H1 (cell line): ENCODE measurements around the gene CAPNS1. TPM values are rescaled to one million over a fixed set of nuclear protein-coding genes. Genes with fewer than 3 reads are reported as not detected.

Source experiments
- CTCF ChIA-PET: fragments of 300-600 bp; sonication (Branson Sonifier 250); formaldehyde crosslinking; loops from one replicate; lab custom pipeline; 2021; ENCODE audit not compliant: partially characterized antibody; lab: Charles Lee
- POLR2A ChIA-PET: fragments of 300-600 bp; sonication (Branson Sonifier 250); formaldehyde crosslinking; loops from one replicate; lab custom pipeline; 2021; ENCODE audit warnings: inconsistent platforms; ENCODE audit not compliant: partially characterized antibody; lab: Charles Lee
- DNase-seq, 2 experiments: peaks; one replicate each; pipeline versions ENCODE4 v3.0.0 to v3.0.0-alpha.2; 2010 to 2022; ENCODE audit warnings: low spot score in 2 of 2, low read depth in 1 of 2, mixed read lengths in 1 of 2
- FAIRE-seq: peaks from 2 replicates; lab custom pipeline; 2011; peaks lifted over from hg19 to GRCh38; lab: Jason Lieb, UNC
- H2AFZ ChIP-seq: 2 replicates; pipeline ENCODE4 v1.8.1; 2012; ENCODE audit warnings: low read length, inconsistent platforms
- H2AK5ac ChIP-seq: 2 replicates; pipeline ENCODE4 v1.6.1; 2013; ENCODE audit warnings: low read depth, low read length
- H2BK120ac ChIP-seq: replicated peaks from 2 replicates; pipeline ENCODE3; 2013; ENCODE audit warnings: low read depth, low read length, inconsistent platforms
- H2BK12ac ChIP-seq: 2 replicates; pipeline ENCODE4 v1.6.1; 2013; ENCODE audit warnings: low read depth, low read length
- H2BK15ac ChIP-seq: 2 replicates; pipeline ENCODE4 v1.6.1; 2013; ENCODE audit warnings: low read length
- H2BK20ac ChIP-seq: 2 replicates; pipeline ENCODE4 v1.6.1; 2013; ENCODE audit warnings: low read length
- H2BK5ac ChIP-seq: 2 replicates; pipeline ENCODE4 v1.6.1; 2013; ENCODE audit warnings: low read depth, low read length
- H3K14ac ChIP-seq: 2 replicates; pipeline ENCODE4 v1.6.1; 2013; ENCODE audit warnings: inconsistent platforms; ENCODE audit not compliant: insufficient read length
- H3K18ac ChIP-seq: 2 replicates; pipeline ENCODE4 v1.6.1; 2013; ENCODE audit warnings: low read length; ENCODE audit errors: extremely low read depth
- H3K23ac ChIP-seq: 2 replicates; pipeline ENCODE4 v1.6.1; 2013; ENCODE audit warnings: inconsistent platforms; ENCODE audit not compliant: insufficient read length
- H3K23me2 ChIP-seq: 2 replicates; pipeline ENCODE4 v1.6.1; 2013; ENCODE audit warnings: low read depth, low read length
- H3K27ac ChIP-seq: 2 replicates; pipeline ENCODE4 v1.6.1; 2011; ENCODE audit warnings: low read depth, low read length, inconsistent platforms
- H3K27me3 ChIP-seq, 4 experiments: replicated peaks in 1 of 4; 1 replicate in 1 of 4; 2 replicates in 3 of 4; pipeline versions ENCODE4 v1.6.1 to v1.8.1; 2011 to 2013; ENCODE audit warnings: low read length in 3 of 4, mild to moderate bottlenecking in 3 of 4, inconsistent platforms in 2 of 4, mixed read lengths in 2 of 4, moderate library complexity in 1 of 4; ENCODE audit not compliant: control insufficient read depth in 3 of 4, insufficient read depth in 3 of 4; ENCODE audit errors: extremely low read depth in 1 of 4
- H3K36me3 ChIP-seq, 4 experiments: 2 replicates each; pipeline versions ENCODE4 v1.6.1 to v1.8.1; 2011 to 2013; ENCODE audit warnings: mild to moderate bottlenecking in 4 of 4, low read length in 3 of 4, moderate library complexity in 2 of 4, control low read depth in 1 of 4, inconsistent platforms in 1 of 4; ENCODE audit not compliant: insufficient read depth in 4 of 4, control insufficient read depth in 2 of 4
- H3K4ac ChIP-seq: replicated peaks from 2 replicates; pipeline ENCODE3; 2013; ENCODE audit warnings: low read length, low read depth, mixed read lengths, inconsistent platforms; ENCODE audit not compliant: insufficient read length
- H3K4me1 ChIP-seq, 4 experiments: replicated peaks in 1 of 4; 1 replicate in 1 of 4; 2 replicates in 3 of 4; pipeline versions ENCODE4 v1.6.1 to v1.8.1; 2011 to 2013; ENCODE audit warnings: low read length in 3 of 4, inconsistent platforms in 2 of 4, mixed read lengths in 1 of 4; ENCODE audit not compliant: insufficient read depth in 4 of 4, control insufficient read depth in 3 of 4
- H3K4me2 ChIP-seq, 2 experiments: 2 replicates each; pipeline versions ENCODE4 v1.6.1 to v1.8.1; 2011 to 2013; ENCODE audit warnings: low read depth in 2 of 2, low read length in 2 of 2, control low read depth in 1 of 2, inconsistent platforms in 1 of 2, mild to moderate bottlenecking in 1 of 2; ENCODE audit not compliant: insufficient read depth in 1 of 2
- H3K4me3 ChIP-seq, 4 experiments: fragments of 200-600, 300-600 bp in 1 of 4; sonication (generic), shearing (Covaris generic), sonication (Bioruptor Twin) in 1 of 4; 2 replicates each; pipeline versions ENCODE4 v1.5.1 to v1.8.1; 2011 to 2016; ENCODE audit warnings: low read length in 4 of 4, low read depth in 3 of 4, control low read depth in 2 of 4, inconsistent platforms in 2 of 4, mild to moderate bottlenecking in 2 of 4, mixed read lengths in 1 of 4, moderate library complexity in 1 of 4; ENCODE audit not compliant: insufficient read depth in 2 of 4; ENCODE audit errors: extremely low read depth in 1 of 4
- H3K56ac ChIP-seq: replicated peaks from 2 replicates; pipeline ENCODE3; 2013; ENCODE audit warnings: low read depth, mild to moderate bottlenecking, mixed read lengths, low read length, inconsistent platforms; ENCODE audit not compliant: insufficient read length
- H3K79me1 ChIP-seq: 2 replicates; pipeline ENCODE4 v1.6.1; 2013; ENCODE audit warnings: low read depth, low read length, control low read depth
- H3K79me2 ChIP-seq, 2 experiments: 2 replicates each; pipeline versions ENCODE4 v1.6.1 to v1.8.1; 2012 to 2013; ENCODE audit warnings: low read length in 2 of 2, mild to moderate bottlenecking in 2 of 2, inconsistent platforms in 1 of 2; ENCODE audit not compliant: insufficient read depth in 2 of 2, control insufficient read depth in 1 of 2
- H3K9ac ChIP-seq, 4 experiments: replicated peaks in 1 of 4; 1 replicate in 1 of 4; 2 replicates in 3 of 4; pipeline versions ENCODE4 v1.6.1 to v1.8.1; 2011 to 2013; ENCODE audit warnings: low read depth in 3 of 4, low read length in 3 of 4, control low read depth in 2 of 4, mild to moderate bottlenecking in 2 of 4, moderate library complexity in 2 of 4, inconsistent platforms in 1 of 4; ENCODE audit errors: extremely low read depth in 1 of 4
- H3K9me3 ChIP-seq, 2 experiments: 2 replicates each; pipeline versions ENCODE4 v1.6.1 to v1.8.1; 2012 to 2013; ENCODE audit warnings: mild to moderate bottlenecking in 2 of 2, moderate library complexity in 2 of 2, control low read depth in 1 of 2, inconsistent platforms in 1 of 2, low read depth in 1 of 2, low read length in 1 of 2, mixed read lengths in 1 of 2; ENCODE audit not compliant: insufficient read depth in 2 of 2
- H4K20me1 ChIP-seq, 2 experiments: replicated peaks in 1 of 2; 2 replicates each; pipeline versions ENCODE3 to v1.8.1; 2011 to 2013; ENCODE audit warnings: inconsistent platforms in 2 of 2, low read length in 2 of 2, mild to moderate bottlenecking in 1 of 2; ENCODE audit not compliant: insufficient read depth in 2 of 2, control insufficient read depth in 1 of 2
- H4K5ac ChIP-seq: 2 replicates; pipeline ENCODE4 v1.6.1; 2013; ENCODE audit warnings: low read length, low read depth, mixed read lengths, inconsistent platforms; ENCODE audit not compliant: insufficient read length
- H4K8ac ChIP-seq: 2 replicates; pipeline ENCODE4 v1.8.0; 2013; ENCODE audit warnings: mild to moderate bottlenecking, moderate library complexity, low read length, inconsistent platforms; ENCODE audit not compliant: insufficient read depth; ENCODE audit errors: extremely low read depth
- H4K91ac ChIP-seq: replicated peaks from 2 replicates; pipeline ENCODE3; 2013; ENCODE audit warnings: low read length, mixed read lengths, inconsistent platforms; ENCODE audit not compliant: insufficient read length
- ASH2L ChIP-seq: fragments of 200-600, 300-600 bp; sonication (generic); IDR thresholded peaks from one replicate; pipeline ENCODE4 v1.7.1; 2017; ENCODE audit warnings: low read length
- BRCA1 ChIP-seq: IDR thresholded peaks from 2 replicates; pipeline ENCODE4 v1.6.1; 2012; ENCODE audit warnings: low read depth, low read length, improper control_type of control experiment
- EGR1 ChIP-seq: IDR thresholded peaks from 2 replicates; pipeline ENCODE4 v1.6.1; 2011; ENCODE audit warnings: low read depth, low read length, borderline replicate concordance
- RNF2 ChIP-seq: fragments of 200-900, 300-1000 bp; sonication (generic); IDR thresholded peaks from 2 replicates; pipeline ENCODE4 v1.7.1; 2016; ENCODE audit warnings: borderline replicate concordance, low read depth, mild to moderate bottlenecking, antibody characterized with exemption, low read length; ENCODE audit not compliant: poor library complexity, severe bottlenecking; ENCODE audit errors: missing control alignments
- SIN3A ChIP-seq, 2 experiments: IDR thresholded peaks in 1 of 2; conservative IDR thresholded peaks in 1 of 2; 2 replicates each; pipeline ENCODE4 v1.6.1; 2011 to 2012; ENCODE audit warnings: low read length in 2 of 2, improper control_type of control experiment in 1 of 2, low read depth in 1 of 2, mild to moderate bottlenecking in 1 of 2
- SP1 ChIP-seq: IDR thresholded peaks from 2 replicates; pipeline ENCODE4 v1.6.1; 2011; ENCODE audit warnings: low read depth, low read length
- WGBS, 2 experiments: shearing (Covaris generic) in 1 of 2; methylation state at CpG; one replicate each; pipeline versions ENCODE4 v1.1.6 to v1.1.7; 2013 to 2015; ENCODE audit warnings: low lambda C conversion rate in 2 of 2, mixed read lengths in 2 of 2, inconsistent platforms in 1 of 2, low coverage in 1 of 2, missing lambda C conversion rate in 1 of 2; ENCODE audit not compliant: insufficient replicate concordance in 2 of 2, insufficient coverage in 1 of 2, insufficient read length in 1 of 2; ENCODE audit errors: extremely low coverage in 1 of 2, missing lambda C conversion rate in 1 of 2; 5-methylcytosine and 5-hydroxymethylcytosine counted together
- polyA plus RNA-seq, 7 experiments: library from polyadenylated mRNA; depleted of rRNA in 3 of 7; stranded (reverse) in 5 of 7; unstranded in 2 of 7; fragments of >200 nt in 5 of 7; fragments of 200-250 nt in 2 of 7; gene quantifications; 1 replicate in 5 of 7; 2 replicates in 1 of 7; 4 replicates in 1 of 7; pipeline versions ENCODE4 v1.2.1 to v1.2.3, GENCODE V29; 2011 to 2013; ENCODE audit warnings: missing spikeins in 2 of 7, mixed read lengths in 2 of 7
- total RNA-seq: library from RNA; stranded (reverse); fragmentation: NEBNext Ultra II Directional; extraction: Animal tissue kit (Norgen Biotek cat#: 25700); gene quantifications from 2 replicates; pipeline ENCODE4 v1.2.1, GENCODE V29; 2021
- TF ChIP-seq, protein P1 (sequence below): IDR thresholded peaks from 2 replicates; pipeline ENCODE4 v1.6.1; 2011; ENCODE audit warnings: low read depth, mild to moderate bottlenecking, low read length; ENCODE audit not compliant: insufficient read depth

The CAPNS1 gene
- total and polyA plus RNA-seq, 2 of the 8 experiments (the other 6 are each of a cell fraction or from before 2014, with no cell fraction given), result 382 to 438 TPM

- Histone ChIP-seq H3K36me3 (peaks cover 6 to 27% (median 10%) of the 10 kb centered on the region in 4 experiments; a peak in 6 of 8 replicates), H3K79me2 (no peaks in the 10 kb centered on the region), H3K4me1 (peaks cover 0 to 5% (median 0%) of the 10 kb centered on the region in 4 experiments; a peak in 1 of 7 replicates), H2BK15ac (no peak overlapping the region), H3K4me3 (peak overlapping the region; percentile 17 to 47 (median 38); a peak in 7 of 8 replicates), H3K23me2 (peaks cover 13% of the 10 kb centered on the region; the same call in 1 of the 2 replicates), H3K27ac (no peak overlapping the region), H2BK120ac (no peak overlapping the region), H4K20me1 (peaks cover 0 to 8% of the 10 kb centered on the region in 2 experiments), H3K27me3 (no peaks in the 10 kb centered on the region), H3K9me3 (no peaks in the 10 kb centered on the region)
- 75% methylated on average over 13 of the region's 16 CpGs; no CpG with 5 or more reads in 1 of the 2 experiments for WGBS, 2 experiments
- ChIA-PET CTCF (interaction anchor here (2.3 to 2.9 kb wide), 2 partner anchors 15 to 24 kb away, joined by 5 to 17 read pairs; no protein-coding TSS in a partner anchor), POLR2A (interaction anchor here (1.0 to 4.2 kb wide), 7 partner anchors 9 to 17 kb away, joined by 3 to 29 read pairs (median 7); partner anchors contain the start of gene CAPNS1)
- TF ChIP-seq SP1 (no peak), BRCA1 (no peak), EGR1 (no peak), ASH2L (no peak), RNF2 (no peak), SIN3A (conservative IDR thresholded peaks at IDR 0.05 in 1 of 2, IDR thresholded peaks at IDR 0.05 in 1 of 2; ENCODE audit: low read depth in 1 of 2, low read length in 2 of 2) (no peak; a peak in 1 of 4 replicates)
- TF ChIP-seq, protein P1, sequence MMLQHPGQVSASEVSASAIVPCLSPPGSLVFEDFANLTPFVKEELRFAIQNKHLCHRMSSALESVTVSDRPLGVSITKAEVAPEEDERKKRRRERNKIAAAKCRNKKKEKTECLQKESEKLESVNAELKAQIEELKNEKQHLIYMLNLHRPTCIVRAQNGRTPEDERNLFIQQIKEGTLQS, result no peak
- TF ChIP-seq, all 59 proteins: peak for 0
- H3K4me2 ChIP-seq, result peak overlapping the region; percentile 58 to 97; a peak in 3 of 4 replicates
- FAIRE-seq (no peak), DNase-seq (no peak)
- H3K4ac ChIP-seq, result no peak overlapping the region
- no peak overlapping the region for H3K23ac ChIP-seq
- no peak overlapping the region for H2AFZ ChIP-seq
- H2BK5ac ChIP-seq, result no peak overlapping the region
- no peak overlapping the region for H3K9ac ChIP-seq
- no peak overlapping the region for H3K56ac ChIP-seq
- H3K18ac ChIP-seq, result no peak overlapping the region; the same call in 1 of the 2 replicates
- no peak overlapping the region for H4K8ac ChIP-seq
- H2AK5ac ChIP-seq, result no peak overlapping the region
- H2BK20ac ChIP-seq, result no peak overlapping the region
- no peak overlapping the region for H3K14ac ChIP-seq
- no peak overlapping the region for H4K5ac ChIP-seq
- no peak overlapping the region for H4K91ac ChIP-seq
- H2BK12ac ChIP-seq, result no peak overlapping the region
- no peaks in the 10 kb centered on the region for H3K79me1 ChIP-seq
Measured at GRCh38 chr19:36152019-36152351, 12.1 kb downstream of the CAPNS1 start.
